ENCODE data around the gene REPS2. TPM values are rescaled to one million over a fixed set of nuclear protein-coding genes. Genes with fewer than 3 reads are reported as not detected.

REPS2 gene
- total RNA-seq, 1 donor = 0.43 TPM

DNA sequence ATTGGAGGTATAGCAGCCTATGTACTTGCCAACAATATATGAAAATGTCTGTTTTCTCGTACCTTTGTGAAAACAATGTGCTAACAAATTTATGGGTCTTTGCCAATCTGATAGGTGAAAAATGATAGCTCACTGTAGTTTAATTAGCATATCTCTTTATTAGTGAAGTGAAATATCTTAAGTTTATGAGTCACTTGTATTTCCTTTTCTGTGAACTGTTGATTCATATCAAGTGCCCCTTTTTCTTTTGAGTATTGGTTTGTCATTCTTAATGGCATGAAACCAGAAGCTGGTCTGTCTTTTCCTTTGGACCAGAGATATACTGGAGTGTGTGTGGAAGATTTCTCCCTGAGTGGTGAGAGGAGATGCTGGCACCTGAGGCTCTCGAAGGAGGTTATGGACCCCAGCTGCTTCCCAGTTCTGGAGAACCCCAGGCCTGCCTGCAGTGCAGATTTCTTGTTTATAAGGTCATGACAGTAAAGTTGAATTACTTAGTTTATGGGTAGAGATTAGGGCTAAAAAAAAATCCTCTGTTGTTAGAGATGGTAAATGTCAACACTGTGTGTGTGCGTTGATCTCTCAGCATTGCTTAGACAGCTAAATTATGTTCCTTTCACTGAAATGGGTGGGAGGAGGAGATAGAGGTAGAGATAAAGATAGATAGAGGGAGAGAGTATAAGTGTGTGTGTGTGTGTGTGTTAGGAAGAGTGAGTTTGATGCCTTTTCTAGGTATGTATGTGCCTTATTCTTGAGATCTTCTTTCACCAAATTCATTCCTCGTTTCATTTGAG, 89.9 kb downstream of the REPS2 start:
- DNase-seq (ENCODE audit: low read depth) = peak; percentile 43
- no peak overlapping the region for H3K4me3 ChIP-seq (ENCODE audit: low read depth, low read length)
- TF ChIP-seq, protein P1, sequence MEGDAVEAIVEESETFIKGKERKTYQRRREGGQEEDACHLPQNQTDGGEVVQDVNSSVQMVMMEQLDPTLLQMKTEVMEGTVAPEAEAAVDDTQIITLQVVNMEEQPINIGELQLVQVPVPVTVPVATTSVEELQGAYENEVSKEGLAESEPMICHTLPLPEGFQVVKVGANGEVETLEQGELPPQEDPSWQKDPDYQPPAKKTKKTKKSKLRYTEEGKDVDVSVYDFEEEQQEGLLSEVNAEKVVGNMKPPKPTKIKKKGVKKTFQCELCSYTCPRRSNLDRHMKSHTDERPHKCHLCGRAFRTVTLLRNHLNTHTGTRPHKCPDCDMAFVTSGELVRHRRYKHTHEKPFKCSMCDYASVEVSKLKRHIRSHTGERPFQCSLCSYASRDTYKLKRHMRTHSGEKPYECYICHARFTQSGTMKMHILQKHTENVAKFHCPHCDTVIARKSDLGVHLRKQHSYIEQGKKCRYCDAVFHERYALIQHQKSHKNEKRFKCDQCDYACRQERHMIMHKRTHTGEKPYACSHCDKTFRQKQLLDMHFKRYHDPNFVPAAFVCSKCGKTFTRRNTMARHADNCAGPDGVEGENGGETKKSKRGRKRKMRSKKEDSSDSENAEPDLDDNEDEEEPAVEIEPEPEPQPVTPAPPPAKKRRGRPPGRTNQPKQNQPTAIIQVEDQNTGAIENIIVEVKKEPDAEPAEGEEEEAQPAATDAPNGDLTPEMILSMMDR (IDR thresholded peaks at IDR 0.05; ENCODE audit: insufficient read depth, low read depth, low read length) = no peak

DNA sequence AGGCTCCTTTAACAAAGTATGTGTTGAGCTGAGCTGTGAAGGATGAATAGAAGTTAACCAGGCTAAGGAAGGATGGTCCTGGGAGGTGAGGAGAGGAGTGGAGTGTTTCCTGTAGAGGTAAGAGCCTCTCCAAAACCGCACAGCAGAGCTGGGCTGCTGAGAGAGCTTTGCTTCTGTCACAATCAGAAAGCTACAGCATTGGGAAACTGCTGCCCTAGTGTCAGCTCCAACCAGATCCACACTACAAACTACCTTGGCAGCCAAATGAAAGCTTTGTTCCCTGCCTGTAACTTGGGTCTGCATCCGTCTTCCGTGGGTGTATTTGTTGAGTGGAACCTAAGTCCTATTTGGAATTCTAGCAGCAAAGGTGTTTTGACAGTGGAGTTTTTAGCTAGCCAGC, 91.8 kb downstream of the REPS2 start:
- DNase-seq (ENCODE audit: low read depth) = peak; percentile 4
- TF ChIP-seq, protein P1 (IDR thresholded peaks at IDR 0.05; ENCODE audit: insufficient read depth, low read depth, low read length) = no peak
- no peak overlapping the region for H3K4me3 ChIP-seq (ENCODE audit: low read depth, low read length)

DNA sequence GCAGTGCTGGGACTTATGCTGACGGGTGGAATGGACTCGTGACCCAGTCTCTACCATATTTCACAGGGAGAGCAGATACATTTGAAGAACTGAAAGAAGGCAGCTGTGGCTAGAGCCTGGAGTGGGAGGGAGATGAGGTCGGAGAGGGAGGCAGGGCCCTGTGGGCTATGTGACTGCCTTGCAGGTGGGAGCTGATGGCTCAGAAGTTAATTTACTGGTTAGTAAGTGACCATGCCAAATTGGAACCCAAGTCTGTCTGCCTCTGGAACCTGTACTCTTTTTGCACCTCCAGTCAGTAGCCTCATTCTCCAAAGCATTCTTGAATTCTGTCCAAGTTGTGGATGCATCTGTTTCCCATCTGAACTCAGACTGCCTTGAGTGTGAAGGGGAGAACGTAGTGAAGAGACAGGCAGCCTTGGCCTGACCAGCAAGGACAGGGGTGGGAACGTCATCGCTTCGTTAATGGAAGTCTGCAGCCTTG, 92.3 kb downstream of the REPS2 start:
- DNase-seq (ENCODE audit: low read depth) = peak; percentile 44
- no peak overlapping the region for H3K4me3 ChIP-seq (ENCODE audit: low read depth, low read length)
- TF ChIP-seq, protein P1 (IDR thresholded peaks at IDR 0.05; ENCODE audit: insufficient read depth, low read depth, low read length) = no peak

DNA sequence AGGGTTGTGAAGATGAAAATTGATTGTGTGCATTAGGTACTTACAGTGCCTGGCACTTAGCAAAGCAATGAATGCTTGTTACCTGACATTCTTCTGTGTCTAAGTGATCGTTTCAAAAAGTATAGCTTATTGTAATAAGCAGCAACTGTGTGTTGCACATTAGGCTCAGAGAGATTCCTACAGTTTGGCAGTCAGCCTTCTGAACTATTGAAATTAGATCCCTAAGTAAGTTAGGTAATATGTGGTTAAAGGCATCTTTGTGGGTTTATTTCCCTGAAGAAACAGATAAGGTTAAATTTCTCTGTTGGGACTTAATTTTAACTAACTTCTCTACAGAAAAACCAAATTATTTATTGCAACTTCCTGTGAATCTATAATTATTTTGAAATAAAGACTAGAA, 93.4 kb downstream of the REPS2 start:
- TF ChIP-seq, protein P1 (IDR thresholded peaks at IDR 0.05; ENCODE audit: insufficient read depth, low read depth, low read length) = no peak
- peak; percentile 38 for DNase-seq (ENCODE audit: low read depth)

DNA sequence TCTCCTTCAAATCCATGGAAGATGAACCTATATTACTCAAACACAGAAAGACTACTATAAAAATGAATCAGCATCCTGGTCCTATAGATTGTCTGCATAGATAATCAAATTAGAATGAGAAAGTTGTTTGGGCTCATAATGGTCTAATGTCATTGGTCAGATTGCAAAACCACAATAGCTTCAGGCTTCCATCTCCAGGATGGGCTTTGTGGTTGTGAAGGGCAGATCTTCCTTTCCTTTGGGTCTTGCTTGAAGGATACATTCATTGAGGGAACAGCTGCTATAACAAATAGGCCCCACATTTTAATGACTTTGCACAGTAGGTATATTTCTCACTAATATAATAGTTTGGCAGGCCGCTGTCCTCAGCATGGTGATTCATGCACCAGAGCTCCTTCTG, 94.3 kb downstream of the REPS2 start:
- DNase-seq (ENCODE audit: low read depth) = no peak
- TF ChIP-seq, protein P1 (IDR thresholded peaks at IDR 0.05; ENCODE audit: insufficient read depth, low read depth, low read length) = no peak
- H3K4me3 ChIP-seq (ENCODE audit: low read depth, low read length) = no peak overlapping the region

More for the DNA sequence above, 93.4 kb downstream of the REPS2 start:
- H3K4me3 ChIP-seq (ENCODE audit: low read depth, low read length) = no peak overlapping the region

DNA sequence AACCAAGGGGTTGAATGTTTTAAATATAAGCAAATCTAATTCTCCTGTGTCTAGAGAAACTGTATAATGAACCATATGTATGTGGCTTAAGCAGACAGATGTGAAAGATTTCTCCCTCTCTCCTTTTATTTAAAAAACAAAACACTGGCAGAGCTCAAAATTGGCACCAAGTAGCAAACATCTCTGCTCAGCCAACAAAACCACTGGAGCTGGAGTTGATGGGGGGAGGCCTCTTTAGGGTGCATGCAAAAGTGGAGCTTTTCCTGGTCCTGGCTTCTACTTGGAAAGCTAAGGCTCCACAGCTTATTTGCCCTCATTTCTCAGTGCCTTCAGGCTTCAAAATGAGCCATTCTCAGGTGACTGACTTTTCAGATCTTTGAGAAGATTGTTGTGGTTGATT, 95.6 kb downstream of the REPS2 start:
- no peak for DNase-seq (ENCODE audit: low read depth)
- TF ChIP-seq, protein P1 (IDR thresholded peaks at IDR 0.05; ENCODE audit: insufficient read depth, low read depth, low read length) = no peak
- H3K4me3 ChIP-seq (ENCODE audit: low read depth, low read length) = no peak overlapping the region

Data from fibroblast of villous mesenchyme (primary cell).